22Rv1 (cell line): ENCODE data around the gene RS1.

ENCODE experiments used
- CTCF ChIP-seq: fragments of 450-650 bp; IDR thresholded peaks from 2 replicates; pipeline ENCODE4 v1.5.1; 2017; ENCODE audit warnings: mild to moderate bottlenecking
- ZFX ChIP-seq: fragments of 450-650 bp; IDR thresholded peaks from 2 replicates; pipeline ENCODE4 v1.6.1; 2017; ENCODE audit warnings: antibody characterized with exemption, borderline replicate concordance

GRCh38 chrX:18691431-18691830 lies 19.5 kb upstream of the RS1 start:
- TF ChIP-seq CTCF: no peak
- no peak for TF ChIP-seq ZFX
